Lower lobe of right lung (tissue), 2 donors: ENCODE results near the gene SRD5A1. TPM values are rescaled to one million over a fixed set of nuclear protein-coding genes. Genes with fewer than 3 reads are reported as not detected.
A peak's percentile ranks its signal among the peaks of the same experiment; 100 is the strongest.

Experiments
- ATAC-seq, 2 donors: fragments of 200-7000 bp; cut with Tn5 transposase; one replicate each; pipeline ENCODE4 v1.9.1; 2020 to 2022; ENCODE audit warnings: mild to moderate bottlenecking in 2 of 2, moderate library complexity in 2 of 2
- DNase-seq: peaks from one replicate; pipeline ENCODE4 v3.0.0-alpha.2; 2020
- H3K27ac ChIP-seq: fragments of 200-600 bp; one replicate; pipeline ENCODE4 v1.8.0; 2022
- H3K27me3 ChIP-seq: fragments of 200-600 bp; one replicate; pipeline ENCODE4 v1.8.0; 2022; ENCODE audit warnings: low read depth
- H3K36me3 ChIP-seq: fragments of 200-600 bp; one replicate; pipeline ENCODE4 v1.8.0; 2022; ENCODE audit warnings: mild to moderate bottlenecking
- H3K4me1 ChIP-seq: fragments of 200-600 bp; one replicate; pipeline ENCODE4 v1.8.0; 2022
- H3K4me3 ChIP-seq: fragments of 200-600 bp; one replicate; pipeline ENCODE4 v1.8.0; 2022; ENCODE audit warnings: mild to moderate bottlenecking
- H3K9me3 ChIP-seq: fragments of 200-600 bp; one replicate; pipeline ENCODE4 v1.8.0; 2022
- intact Hi-C: fragments of 100-400 bp; cut with DNase I; formaldehyde crosslinking; loops from one replicate; pipeline ENCODE4 v1.11.0; 2022
- total RNA-seq: library from RNA; stranded (reverse); fragmentation: NEBNext Ultra II Directional; extraction: Animal tissue kit (Norgen Biotek cat#: 25700); gene quantifications from one replicate; pipeline ENCODE4 v1.2.1, GENCODE V29; 2021
- TF ChIP-seq, protein P1 (sequence below): fragments of 200-600 bp; IDR thresholded peaks from one replicate; pipeline ENCODE4 v1.8.0; 2022; ENCODE audit warnings: antibody characterized with exemption, mild to moderate bottlenecking
- donor health status: DM: no; HTN: yes; CAD: no; lungs with severe emphysema.

SRD5A1 gene
- total RNA-seq, 1 donor from 2014 or later, result 8.3 TPM

DNA sequence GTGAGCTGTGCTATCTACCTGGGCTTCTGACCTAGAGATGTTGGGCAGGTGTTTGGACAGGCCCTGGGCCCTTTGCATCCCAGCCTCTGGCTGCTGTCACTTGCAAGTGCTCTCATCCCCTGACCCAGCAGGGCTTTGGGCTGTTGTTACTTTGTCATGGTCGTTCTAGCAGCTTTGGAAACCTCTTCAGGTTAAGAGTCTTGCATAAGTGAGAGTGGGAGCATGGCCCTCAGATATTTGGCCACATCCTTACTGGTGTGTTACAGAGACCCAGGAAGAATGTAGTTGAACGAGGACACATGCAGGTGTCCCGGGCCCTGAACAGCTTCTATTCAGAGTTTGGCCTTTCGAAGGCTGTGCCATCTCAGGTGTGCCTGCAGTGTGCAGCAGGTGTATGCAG lies 84.4 kb downstream of the SRD5A1 start:
- H3K36me3 ChIP-seq, result peaks cover 3% of the 10 kb centered on the region
- no peak for DNase-seq
- no peaks in the 10 kb centered on the region for H3K27me3 ChIP-seq
- TF ChIP-seq, protein P1, sequence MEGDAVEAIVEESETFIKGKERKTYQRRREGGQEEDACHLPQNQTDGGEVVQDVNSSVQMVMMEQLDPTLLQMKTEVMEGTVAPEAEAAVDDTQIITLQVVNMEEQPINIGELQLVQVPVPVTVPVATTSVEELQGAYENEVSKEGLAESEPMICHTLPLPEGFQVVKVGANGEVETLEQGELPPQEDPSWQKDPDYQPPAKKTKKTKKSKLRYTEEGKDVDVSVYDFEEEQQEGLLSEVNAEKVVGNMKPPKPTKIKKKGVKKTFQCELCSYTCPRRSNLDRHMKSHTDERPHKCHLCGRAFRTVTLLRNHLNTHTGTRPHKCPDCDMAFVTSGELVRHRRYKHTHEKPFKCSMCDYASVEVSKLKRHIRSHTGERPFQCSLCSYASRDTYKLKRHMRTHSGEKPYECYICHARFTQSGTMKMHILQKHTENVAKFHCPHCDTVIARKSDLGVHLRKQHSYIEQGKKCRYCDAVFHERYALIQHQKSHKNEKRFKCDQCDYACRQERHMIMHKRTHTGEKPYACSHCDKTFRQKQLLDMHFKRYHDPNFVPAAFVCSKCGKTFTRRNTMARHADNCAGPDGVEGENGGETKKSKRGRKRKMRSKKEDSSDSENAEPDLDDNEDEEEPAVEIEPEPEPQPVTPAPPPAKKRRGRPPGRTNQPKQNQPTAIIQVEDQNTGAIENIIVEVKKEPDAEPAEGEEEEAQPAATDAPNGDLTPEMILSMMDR, result no peak
- intact Hi-C loops, result no loop called here
- no peak for ATAC-seq
- peaks cover 77% of the 10 kb centered on the region for H3K4me1 ChIP-seq
- H3K4me3 ChIP-seq, result no peak overlapping the region
- no peak overlapping the region for H3K27ac ChIP-seq
- H3K9me3 ChIP-seq, result no peaks in the 10 kb centered on the region

DNA sequence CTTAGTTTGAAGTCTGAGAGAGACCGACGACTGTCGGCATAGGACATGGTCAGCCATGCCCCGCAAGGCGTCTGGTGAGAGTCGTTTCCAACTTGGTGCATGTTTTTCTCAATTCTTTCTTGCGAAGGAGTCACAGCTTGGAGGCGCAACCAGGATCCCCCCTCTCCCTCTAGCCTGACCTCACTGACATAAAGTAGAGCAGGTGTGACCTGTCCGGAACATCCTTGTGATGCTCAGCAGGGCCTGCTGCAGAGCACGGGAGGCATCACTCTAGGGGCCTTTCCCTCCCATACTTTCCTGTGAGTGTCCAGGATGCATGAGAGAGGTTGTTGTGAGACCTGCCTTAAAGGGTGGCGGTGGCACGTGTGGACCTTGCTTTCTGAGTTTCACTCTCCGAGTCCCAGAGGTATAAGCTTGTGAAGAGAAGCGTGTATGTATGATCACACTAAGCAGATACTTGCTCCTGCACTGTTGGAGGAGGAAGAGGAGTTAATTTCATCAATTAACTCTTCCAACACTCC lies 85.0 kb downstream of the SRD5A1 start:
- Histone ChIP-seq H3K36me3 (peaks cover 3% of the 10 kb centered on the region), H3K27ac (no peak overlapping the region), H3K27me3 (no peaks in the 10 kb centered on the region), H3K9me3 (no peaks in the 10 kb centered on the region), H3K4me1 (peaks cover 83% of the 10 kb centered on the region), H3K4me3 (no peak overlapping the region)
- ATAC-seq (no peak), DNase-seq (no peak)
- intact Hi-C loops, result no loop called here
- TF ChIP-seq, protein P1, result no peak

DNA sequence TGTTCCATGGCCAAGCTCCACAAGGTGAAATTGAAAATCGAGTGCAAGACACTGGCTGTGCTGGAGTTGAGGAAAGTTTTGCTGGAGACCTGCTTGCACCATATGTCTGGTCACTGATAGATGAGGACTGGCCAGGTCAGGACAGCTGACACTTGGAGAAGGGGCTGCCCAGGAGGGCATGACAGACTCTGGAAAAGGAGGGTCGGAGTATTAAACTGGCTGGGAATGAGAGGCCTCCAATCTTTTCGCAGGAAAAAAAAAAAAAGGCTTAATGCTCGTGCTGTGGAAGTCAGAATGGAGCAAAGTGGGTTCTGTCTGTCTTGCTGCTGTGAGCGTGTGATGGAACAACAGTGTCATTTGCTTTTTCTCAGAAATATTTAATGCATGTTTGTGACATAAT lies 85.5 kb downstream of the SRD5A1 start:
- DNase-seq (no peak), ATAC-seq (no peak)
- Histone ChIP-seq H3K4me3 (no peak overlapping the region), H3K27ac (no peak overlapping the region), H3K9me3 (no peaks in the 10 kb centered on the region), H3K27me3 (no peaks in the 10 kb centered on the region), H3K36me3 (peaks cover 3% of the 10 kb centered on the region), H3K4me1 (peaks cover 88% of the 10 kb centered on the region)
- TF ChIP-seq, protein P1, result no peak
- intact Hi-C loops, result no loop called here

DNA sequence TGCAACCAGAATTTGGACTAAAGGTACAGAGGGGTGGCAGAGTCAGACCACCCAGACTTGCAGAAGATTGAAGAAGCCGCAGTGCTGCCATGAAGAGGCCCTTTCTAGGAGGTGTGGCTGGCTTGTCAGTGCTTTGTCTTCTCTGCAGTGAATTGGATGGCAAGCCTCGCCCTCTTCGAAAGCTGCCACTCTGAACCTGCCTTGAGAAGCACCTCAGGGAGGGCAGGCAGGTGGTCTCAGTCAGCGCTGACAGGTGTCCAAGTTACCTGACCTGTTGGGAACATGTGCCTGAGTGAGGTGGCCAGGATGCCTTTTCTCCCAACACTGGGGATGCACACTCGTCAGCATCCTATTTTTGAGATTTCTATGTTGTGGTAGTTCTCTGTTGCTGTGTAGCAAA lies 86.2 kb downstream of the SRD5A1 start:
- Histone ChIP-seq H3K27ac (no peak overlapping the region), H3K4me1 (peaks cover 90% of the 10 kb centered on the region), H3K36me3 (peaks cover 3% of the 10 kb centered on the region), H3K9me3 (no peaks in the 10 kb centered on the region), H3K27me3 (no peaks in the 10 kb centered on the region), H3K4me3 (no peak overlapping the region)
- TF ChIP-seq, protein P1, result no peak
- intact Hi-C loops, result no loop called here
- ATAC-seq (no peak), DNase-seq (no peak)

DNA sequence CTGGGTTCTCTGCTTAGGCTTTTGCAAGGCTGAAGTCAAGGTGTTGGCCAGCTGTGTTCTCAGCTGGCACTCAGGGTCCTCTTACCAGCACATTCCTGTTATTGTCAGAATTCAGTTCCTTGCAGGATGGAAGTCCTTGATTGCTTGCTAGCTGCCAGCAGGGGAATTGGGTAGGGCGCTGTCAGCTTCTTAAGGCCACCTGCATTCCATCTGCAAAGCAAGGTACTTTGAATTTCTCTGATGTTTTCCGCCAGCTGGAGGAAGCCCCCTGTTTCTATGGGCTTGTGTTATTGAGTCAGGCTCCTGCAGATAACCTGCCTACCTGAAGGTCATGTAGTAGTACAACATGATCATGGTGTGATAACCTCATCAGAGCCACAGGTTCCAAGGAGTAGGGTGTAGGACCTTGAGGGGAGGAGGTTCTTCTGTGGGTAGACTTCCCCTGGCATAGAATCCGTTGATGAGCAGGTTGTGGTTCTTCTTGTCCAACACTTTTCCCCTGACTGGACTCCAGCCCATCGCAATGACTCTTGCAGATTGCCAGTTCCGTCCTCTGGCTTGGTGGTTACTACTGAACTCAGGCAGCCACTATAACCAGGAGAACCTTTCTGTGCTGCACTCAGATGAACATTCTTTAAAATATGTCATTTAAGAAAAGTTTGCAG lies 86.8 kb downstream of the SRD5A1 start:
- peaks cover 3% of the 10 kb centered on the region for H3K36me3 ChIP-seq
- H3K4me3 ChIP-seq, result no peak overlapping the region
- peaks cover 86% of the 10 kb centered on the region for H3K4me1 ChIP-seq
- ATAC-seq, result peak in 1 of 2 donors; percentile 52
- H3K27me3 ChIP-seq, result no peaks in the 10 kb centered on the region
- H3K9me3 ChIP-seq, result no peaks in the 10 kb centered on the region
- intact Hi-C loops, result no loop called here
- DNase-seq, result no peak
- TF ChIP-seq, protein P1, result no peak
- H3K27ac ChIP-seq, result no peak overlapping the region
